MM.1S (cell line): ENCODE measurements around the gene MSANTD2.

ENCODE experiments used
- EZH2 ChIP-seq: fragments of 300-600 bp; sonication (generic); optimal IDR thresholded peaks from 2 replicates; pipeline ENCODE3; 2017; ENCODE audit warnings: low read depth, mild to moderate bottlenecking, antibody characterized with exemption, low read length, mixed read lengths
- TF ChIP-seq, protein P1 (sequence below): fragments of 300-600 bp; sonication (generic); IDR thresholded peaks from 2 replicates; pipeline ENCODE4 v1.5.1; 2016; ENCODE audit warnings: antibody characterized with exemption, low read length, mixed read lengths

- TF ChIP-seq, protein P1, sequence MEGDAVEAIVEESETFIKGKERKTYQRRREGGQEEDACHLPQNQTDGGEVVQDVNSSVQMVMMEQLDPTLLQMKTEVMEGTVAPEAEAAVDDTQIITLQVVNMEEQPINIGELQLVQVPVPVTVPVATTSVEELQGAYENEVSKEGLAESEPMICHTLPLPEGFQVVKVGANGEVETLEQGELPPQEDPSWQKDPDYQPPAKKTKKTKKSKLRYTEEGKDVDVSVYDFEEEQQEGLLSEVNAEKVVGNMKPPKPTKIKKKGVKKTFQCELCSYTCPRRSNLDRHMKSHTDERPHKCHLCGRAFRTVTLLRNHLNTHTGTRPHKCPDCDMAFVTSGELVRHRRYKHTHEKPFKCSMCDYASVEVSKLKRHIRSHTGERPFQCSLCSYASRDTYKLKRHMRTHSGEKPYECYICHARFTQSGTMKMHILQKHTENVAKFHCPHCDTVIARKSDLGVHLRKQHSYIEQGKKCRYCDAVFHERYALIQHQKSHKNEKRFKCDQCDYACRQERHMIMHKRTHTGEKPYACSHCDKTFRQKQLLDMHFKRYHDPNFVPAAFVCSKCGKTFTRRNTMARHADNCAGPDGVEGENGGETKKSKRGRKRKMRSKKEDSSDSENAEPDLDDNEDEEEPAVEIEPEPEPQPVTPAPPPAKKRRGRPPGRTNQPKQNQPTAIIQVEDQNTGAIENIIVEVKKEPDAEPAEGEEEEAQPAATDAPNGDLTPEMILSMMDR: no peak
- TF ChIP-seq EZH2: no peak
These were observed 75.1 kb downstream of the MSANTD2 start for GRCh38 chr11:124724979-124725718.
